SU-DHL-6 (cell line): ENCODE data around the gene DMBT1.

Experiments used
- H2AFZ ChIP-seq: fragments of 200-600 bp; sonication (generic); 2 replicates; pipeline ENCODE4 v1.6.1; 2014; ENCODE audit warnings: low read depth, mild to moderate bottlenecking, moderate library complexity, mixed read lengths, antibody characterized with exemption, low read length; ENCODE audit not compliant: severe bottlenecking
- H3F3A ChIP-seq: fragments of 200-600 bp; shearing (Covaris generic); 2 replicates; pipeline ENCODE4 v1.6.0; 2016; ENCODE audit warnings: antibody characterized with exemption, mild to moderate bottlenecking; ENCODE audit not compliant: insufficient read depth
- H3K27ac ChIP-seq: fragments of 200-600 bp; sonication (generic); 2 replicates; pipeline ENCODE4 v1.5.1; 2016; ENCODE audit warnings: low read depth, mild to moderate bottlenecking, low read length, moderate library complexity, mixed read lengths
- H3K27me3 ChIP-seq: fragments of 200-600 bp; sonication (generic), shearing (Covaris generic); 2 replicates; pipeline ENCODE4 v1.6.0; 2014; ENCODE audit warnings: mild to moderate bottlenecking, low read length
- H3K36me3 ChIP-seq: fragments of 200-600 bp; sonication (generic); 2 replicates; pipeline ENCODE4 v1.6.1; 2014; ENCODE audit warnings: mild to moderate bottlenecking, low read length, mixed read lengths
- H3K4me2 ChIP-seq: fragments of 300-600, 200-600 bp; shearing (Covaris generic), sonication (generic); 2 replicates; pipeline ENCODE4 v1.6.0; 2014; ENCODE audit warnings: low read length, low read depth, mild to moderate bottlenecking; ENCODE audit not compliant: poor library complexity, severe bottlenecking
- H3K4me3 ChIP-seq: fragments of 200-600 bp; sonication (generic); 2 replicates; pipeline ENCODE4 v1.5.1; 2014; ENCODE audit warnings: antibody characterized with exemption, low read length, mild to moderate bottlenecking, mixed read lengths; ENCODE audit not compliant: insufficient read depth, poor library complexity, severe bottlenecking
- H3K79me2 ChIP-seq: fragments of 200-600 bp; sonication (generic); 2 replicates; pipeline ENCODE4 v1.6.1; 2014; ENCODE audit warnings: mild to moderate bottlenecking, low read length, moderate library complexity; ENCODE audit not compliant: insufficient read depth
- H3K9ac ChIP-seq: fragments of 200-600 bp; sonication (generic); 2 replicates; pipeline ENCODE4 v1.7.0; 2014; ENCODE audit warnings: mild to moderate bottlenecking, low read length
- H3K9me2 ChIP-seq: fragments of 200-600 bp; sonication (generic); replicated peaks from 2 replicates; pipeline ENCODE4 v1.6.1; 2014; ENCODE audit warnings: low read length; ENCODE audit not compliant: insufficient read depth
- H3K9me3 ChIP-seq: fragments of 200-600 bp; sonication (generic); 2 replicates; pipeline ENCODE4 v1.6.1; 2014; ENCODE audit warnings: low read length, mixed read lengths; ENCODE audit not compliant: insufficient read depth
- H4K20me1 ChIP-seq: fragments of 200-600 bp; sonication (generic); 2 replicates; pipeline ENCODE4 v1.6.1; 2014; ENCODE audit warnings: low read depth, mild to moderate bottlenecking, antibody characterized with exemption, low read length, moderate library complexity, mixed read lengths
- CTCF ChIP-seq: fragments of 200-600 bp; sonication (generic); IDR thresholded peaks from one replicate; pipeline ENCODE4 v1.5.1; 2017; ENCODE audit warnings: antibody characterized with exemption, mild to moderate bottlenecking, low read length, moderate library complexity; ENCODE audit not compliant: insufficient read depth, poor library complexity, severe bottlenecking
- EZH2phosphoT487 ChIP-seq: fragments of 200-600 bp; sonication (generic), shearing (Covaris generic); conservative IDR thresholded peaks from 2 replicates; pipeline ENCODE4 v1.6.1; 2018; ENCODE audit warnings: mild to moderate bottlenecking, antibody characterized with exemption, low read length, moderate library complexity, mixed read lengths

DMBT1 gene

GRCh38 chr10:122530177-122530576 is 30.4 kb upstream of the DMBT1 start:
- Histone ChIP-seq H3K4me3 (no peak overlapping the region), H3K9me3 (no peaks in the 10 kb centered on the region), H2AFZ (no peak overlapping the region), H3K9ac (no peak overlapping the region), H4K20me1 (no peaks in the 10 kb centered on the region), H3K27me3 (no peaks in the 10 kb centered on the region), H3K9me2 (no peaks in the 10 kb centered on the region), H3K36me3 (no peaks in the 10 kb centered on the region), H3K27ac (no peak overlapping the region), H3K79me2 (no peaks in the 10 kb centered on the region), H3K4me2 (no peak overlapping the region), H3F3A (no peaks in the 10 kb centered on the region)
- TF ChIP-seq EZH2phosphoT487, result no peak
- no peak for TF ChIP-seq CTCF

- Histone ChIP-seq H4K20me1 (no peaks in the 10 kb centered on the region), H3F3A (no peaks in the 10 kb centered on the region), H2AFZ (no peak overlapping the region), H3K9me3 (no peaks in the 10 kb centered on the region), H3K9me2 (no peaks in the 10 kb centered on the region), H3K27me3 (no peaks in the 10 kb centered on the region), H3K79me2 (no peaks in the 10 kb centered on the region), H3K4me3 (no peak overlapping the region), H3K4me2 (no peak overlapping the region), H3K27ac (no peak overlapping the region), H3K36me3 (no peaks in the 10 kb centered on the region), H3K9ac (no peak overlapping the region)
- TF ChIP-seq EZH2phosphoT487, result no peak
- TF ChIP-seq CTCF, result no peak
Observed at GRCh38 chr10:122531261-122531660, 29.3 kb upstream of the DMBT1 start.

GRCh38 chr10:122531939-122532338 is 28.6 kb upstream of the DMBT1 start:
- Histone ChIP-seq H2AFZ (no peak overlapping the region), H3K9me2 (no peaks in the 10 kb centered on the region), H3K9me3 (no peaks in the 10 kb centered on the region), H3F3A (no peaks in the 10 kb centered on the region), H3K36me3 (no peaks in the 10 kb centered on the region), H3K27me3 (no peaks in the 10 kb centered on the region), H3K79me2 (no peaks in the 10 kb centered on the region), H3K4me3 (no peak overlapping the region), H3K27ac (no peak overlapping the region), H3K9ac (no peak overlapping the region), H4K20me1 (no peaks in the 10 kb centered on the region), H3K4me2 (no peak overlapping the region)
- TF ChIP-seq CTCF (no peak), EZH2phosphoT487 (no peak)
